HG03520 (cell line): Measurements from ENCODE around the gene SPEF1.
"Not testable (repeated sequence)": the region's sequence is repeated elsewhere in the genome, so short reads cannot be mapped to it uniquely, and the experiment has no call there.

Experiments used
- ATAC-seq: cut with Tn5 transposase; IDR thresholded peaks from one replicate; pipeline ENCODE4 v1.9.1; 2021; ENCODE audit warnings: mild to moderate bottlenecking, moderate library complexity; ENCODE audit not compliant: unreplicated experiment

The SPEF1 gene

GRCh38 chr20:3789201-3789600 is 8.0 kb upstream of the SPEF1 start:
- not testable (repeated sequence) for ATAC-seq

GRCh38 chr20:3788685-3789155 is 7.5 kb upstream of the SPEF1 start:
- ATAC-seq, result no peak

GRCh38 chr20:3787324-3788014 is 6.2 kb upstream of the SPEF1 start:
- ATAC-seq, result no peak

DNA sequence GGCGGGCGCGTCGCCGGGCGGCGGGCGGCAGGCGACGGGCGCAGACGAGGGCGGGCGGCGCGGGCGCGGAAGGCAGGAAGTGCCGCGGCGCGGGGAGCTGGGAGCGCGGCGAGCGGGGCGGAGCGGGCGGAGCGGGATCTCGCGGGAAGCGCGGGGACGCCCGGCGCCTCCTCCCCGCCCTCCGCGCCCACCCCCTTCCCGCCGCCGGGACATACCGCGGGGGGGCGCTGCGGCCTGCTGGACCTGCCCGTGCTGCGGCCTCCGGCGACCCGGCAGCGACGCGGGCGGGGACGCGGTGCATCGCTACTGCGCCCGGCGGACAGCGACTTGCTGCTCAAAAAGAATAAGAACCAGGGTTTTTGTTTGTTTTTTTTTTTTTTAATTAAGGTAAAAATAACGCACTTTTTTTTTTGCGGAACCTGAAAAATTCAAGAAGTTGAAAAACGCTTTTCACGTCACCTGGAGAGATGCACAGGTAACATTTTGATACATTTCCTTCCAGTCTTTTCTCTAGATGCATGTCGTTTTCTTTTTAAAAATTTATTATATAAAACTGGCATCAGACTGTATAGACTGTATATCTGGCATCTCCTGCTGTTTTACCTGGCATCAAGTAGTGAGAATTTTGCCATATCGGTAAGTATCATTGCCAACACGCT is 5.5 kb upstream of the SPEF1 start, which contains the start of gene CENPB:
Gene CENPB, minus strand, starts transcription at position 76 of the 659 bp plus-strand sequence. CDS start 257 bp downstream, outside the sequence.
- peak; percentile 63 for ATAC-seq

- peak; percentile 9 for ATAC-seq
These were observed 4.9 kb upstream of the SPEF1 start for GRCh38 chr20:3786126-3786484.

- ATAC-seq, result no peak
These were observed 4.2 kb upstream of the SPEF1 start for GRCh38 chr20:3785240-3786125.

- ATAC-seq, result no peak
These were observed 3.6 kb upstream of the SPEF1 start for GRCh38 chr20:3784863-3785239.

DNA sequence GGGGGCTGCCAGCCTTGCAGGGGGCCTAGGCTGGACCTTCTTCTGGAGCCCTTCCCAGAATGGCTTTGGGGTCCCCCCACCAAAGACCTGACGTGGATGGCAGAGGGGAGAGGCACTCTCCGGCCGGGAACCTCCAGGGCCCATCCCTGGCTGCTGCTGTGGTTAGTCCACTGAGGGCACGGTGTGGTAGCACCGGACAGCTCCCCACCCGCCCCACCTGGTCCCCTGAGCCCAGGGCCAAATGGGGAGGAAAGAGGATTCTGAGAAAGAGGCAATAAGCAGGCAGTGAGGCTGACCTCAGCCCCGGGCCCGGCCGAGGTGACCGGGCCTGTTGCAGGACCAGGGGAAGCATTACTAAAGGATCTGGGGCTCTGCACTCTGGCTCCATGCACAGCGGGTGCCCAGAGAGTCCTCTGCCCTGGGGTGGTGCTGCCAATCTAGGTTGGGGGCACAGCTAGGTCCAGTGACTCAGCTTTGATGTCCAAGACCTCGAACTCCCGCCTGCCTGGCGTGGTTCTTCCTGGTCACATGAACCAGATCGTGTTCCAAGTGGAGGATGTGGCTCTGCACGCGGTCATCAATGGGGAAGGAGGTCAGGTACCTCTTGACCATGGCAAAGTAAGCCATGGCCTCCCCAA is 3.1 kb upstream of the SPEF1 start:
- no peak for ATAC-seq

- no peak for ATAC-seq
These were observed 2.4 kb upstream of the SPEF1 start for GRCh38 chr20:3783511-3784195.

- no peak for ATAC-seq
These were observed 1.8 kb upstream of the SPEF1 start for GRCh38 chr20:3783068-3783489.

GRCh38 chr20:3782597-3782996 is 1.3 kb upstream of the SPEF1 start:
- no peak for ATAC-seq

- ATAC-seq, result no peak
These were observed 2.3 kb downstream of the SPEF1 start for GRCh38 chr20:3778976-3779375.

- no peak for ATAC-seq
These were observed 3.3 kb downstream of the SPEF1 start for GRCh38 chr20:3777716-3778629.

GRCh38 chr20:3777381-3777715 is 3.9 kb downstream of the SPEF1 start:
- ATAC-seq, result no peak

GRCh38 chr20:3775457-3776108 is 5.7 kb downstream of the SPEF1 start:
- ATAC-seq, result no peak

DNA sequence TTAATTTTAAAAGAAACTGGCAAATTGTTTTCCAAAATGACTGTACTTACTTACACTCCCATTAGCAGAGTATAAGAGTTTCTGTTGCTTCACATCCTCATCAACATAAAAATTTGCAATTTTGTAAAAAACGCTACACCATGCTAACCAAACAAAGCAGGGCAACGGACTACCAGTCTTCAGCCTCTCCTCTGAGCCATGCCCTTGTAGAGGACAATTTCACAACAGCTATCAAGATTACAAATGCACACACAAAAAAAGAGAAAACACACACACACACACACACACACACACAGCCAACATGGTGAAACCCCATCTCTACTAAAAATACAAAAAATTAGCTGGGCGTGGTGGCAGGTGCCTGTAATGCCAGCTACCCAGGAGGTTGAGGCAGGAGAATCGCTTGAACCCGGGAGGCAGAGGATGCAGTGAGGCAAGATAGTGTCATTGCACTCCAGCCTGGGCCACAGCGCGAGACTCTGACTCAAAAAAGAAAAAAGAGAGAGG is 9.6 kb downstream of the SPEF1 start:
- ATAC-seq, result no peak

GRCh38 chr20:3768342-3769130 is 12.7 kb downstream of the SPEF1 start:
- peak; percentile 32 for ATAC-seq
